DMS 273 (cell line): ENCODE data around the gene PCDH8.

ENCODE experiments used
- DNase-seq: peaks from one replicate; lab custom pipeline; 2025; ENCODE audit not compliant: unreplicated experiment; lab: John Stamatoyannopoulos, UW

The PCDH8 gene

GRCh38 chr13:52815330-52815729 is 33.1 kb downstream of the PCDH8 start:
- DNase-seq: no peak

GRCh38 chr13:52812941-52813340 is 35.5 kb downstream of the PCDH8 start:
- no peak for DNase-seq

GRCh38 chr13:52811841-52812240 is 36.6 kb downstream of the PCDH8 start:
- DNase-seq: no peak

- DNase-seq: no peak
Observed at GRCh38 chr13:52810526-52810925, 37.9 kb downstream of the PCDH8 start.

- no peak for DNase-seq
Observed at GRCh38 chr13:52810011-52810410, 38.4 kb downstream of the PCDH8 start.

GRCh38 chr13:52809310-52809769 is 39.1 kb downstream of the PCDH8 start:
- DNase-seq: peak; percentile 87

GRCh38 chr13:52808842-52809219 is 39.6 kb downstream of the PCDH8 start:
- DNase-seq: no peak

- no peak for DNase-seq
Observed at GRCh38 chr13:52806029-52806428, 42.4 kb downstream of the PCDH8 start.

GRCh38 chr13:52804202-52804641 is 44.2 kb downstream of the PCDH8 start:
- DNase-seq: no peak

- no peak for DNase-seq
Observed at GRCh38 chr13:52800856-52801255, 47.6 kb downstream of the PCDH8 start.

GRCh38 chr13:52798770-52799430 is 49.5 kb downstream of the PCDH8 start:
- no peak for DNase-seq

- DNase-seq: no peak
Observed at GRCh38 chr13:52797176-52797575, 51.3 kb downstream of the PCDH8 start.

GRCh38 chr13:52794589-52794988 is 53.9 kb downstream of the PCDH8 start:
- DNase-seq: no peak

GRCh38 chr13:52793515-52794061 is 54.9 kb downstream of the PCDH8 start:
- DNase-seq: no peak
